HepG2 (cell line): Measurements from ENCODE around the gene RNASE13. TPM values are rescaled to one million over a fixed set of nuclear protein-coding genes. Genes with fewer than 3 reads are reported as not detected.

ENCODE experiments used
- GMEB2 ChIP-seq: IDR thresholded peaks from 2 replicates; pipeline ENCODE4 v1.6.1; 2016; ENCODE audit warnings: missing biosample characterization, missing genetic modification reagents, low read depth
- JUN ChIP-seq: sonication (generic); formaldehyde crosslinking; IDR thresholded peaks from 2 replicates; pipeline ENCODE4 v1.4.0; 2020; ENCODE audit warnings: mild to moderate bottlenecking, missing genetic modification reagents
- MLLT10 ChIP-seq: sonication (generic); formaldehyde crosslinking; IDR thresholded peaks from 2 replicates; pipeline ENCODE4 v1.4.0; 2020; ENCODE audit warnings: missing genetic modification reagents
- MTA3 ChIP-seq: sonication (generic); formaldehyde crosslinking; IDR thresholded peaks from 2 replicates; pipeline ENCODE4 v1.4.0; 2020; ENCODE audit warnings: missing genetic modification reagents
- NFE2L2 ChIP-seq: fragments of 150-350 bp; IDR thresholded peaks from 2 replicates; pipeline ENCODE4 v1.6.1; 2014; ENCODE audit warnings: low read length
- SPEN ChIP-seq: sonication (generic); formaldehyde crosslinking; IDR thresholded peaks from 2 replicates; pipeline ENCODE4 v1.5.1; 2020; ENCODE audit warnings: low read depth, mild to moderate bottlenecking, missing genetic modification reagents
- YEATS2 ChIP-seq: sonication (generic); formaldehyde crosslinking; IDR thresholded peaks from 2 replicates; pipeline ENCODE4 v1.4.0; 2020; ENCODE audit warnings: missing genetic modification reagents, borderline replicate concordance
- ZKSCAN1 ChIP-seq: fragments of 150-350 bp; IDR thresholded peaks from 2 replicates; pipeline ENCODE4 v1.6.1; 2014; ENCODE audit warnings: low read length
- ZNF3 ChIP-seq: IDR thresholded peaks from 2 replicates; pipeline ENCODE4 v1.7.0; 2017; ENCODE audit warnings: inconsistent platforms
- ZNF550 ChIP-seq: sonication (generic); formaldehyde crosslinking; IDR thresholded peaks from 2 replicates; pipeline ENCODE4 v1.4.0; 2020; ENCODE audit warnings: mild to moderate bottlenecking, missing genetic modification reagents, borderline replicate concordance
- ZNF670 ChIP-seq: sonication (generic); formaldehyde crosslinking; IDR thresholded peaks from 2 replicates; pipeline ENCODE4 v1.8.0; 2022; ENCODE audit warnings: mild to moderate bottlenecking, missing genetic modification reagents, borderline replicate concordance
- ZNF720 ChIP-seq: sonication (generic); formaldehyde crosslinking; IDR thresholded peaks from 2 replicates; pipeline ENCODE4 v1.4.0; 2020; ENCODE audit warnings: missing genetic modification reagents
- polyA plus RNA-seq, 8 experiments: library from polyadenylated mRNA; depleted of rRNA in 3 of 8; stranded (reverse) in 7 of 8; unstranded in 1 of 8; fragments of >200 nt; fragmentation: Illumina TruSeq in 4 of 8; extraction: Trizol in 4 of 8; gene quantifications; 2 replicates each; pipeline versions ENCODE4 v1.2.1 to v1.2.3, GENCODE V29; 2011 to 2016; ENCODE audit warnings: low read depth in 4 of 8, missing spikeins in 1 of 8, mixed read lengths in 1 of 8; ENCODE audit not compliant: insufficient read depth in 1 of 8
- total RNA-seq, 5 experiments: library from RNA; depleted of rRNA; stranded (reverse); fragments of >200 nt; fragmentation: Illumina TruSeq; extraction: Trizol; gene quantifications; 2 replicates each; pipeline ENCODE4 v1.2.3, GENCODE V29; 2016; ENCODE audit warnings: low read depth in 1 of 5
- TF ChIP-seq, protein P1 (sequence below): sonication (generic); formaldehyde crosslinking; IDR thresholded peaks from 2 replicates; pipeline ENCODE4 v1.4.0; 2020; ENCODE audit warnings: mild to moderate bottlenecking, missing genetic modification reagents
- TF ChIP-seq, protein P2 (sequence below): sonication (generic); formaldehyde crosslinking; IDR thresholded peaks from 2 replicates; pipeline ENCODE4 v1.5.0; 2020; ENCODE audit warnings: mild to moderate bottlenecking, missing genetic modification reagents, moderate library complexity
- TF ChIP-seq, protein P3 (sequence below): IDR thresholded peaks from 2 replicates; pipeline ENCODE4 v1.6.1; 2018; ENCODE audit warnings: missing genetic modification reagents, mild to moderate bottlenecking, missing compliant biosample characterization
- TF ChIP-seq, protein P4 (sequence below): sonication (generic); formaldehyde crosslinking; IDR thresholded peaks from 2 replicates; pipeline ENCODE4 v1.4.0; 2020; ENCODE audit warnings: missing genetic modification reagents

RNASE13 gene
- total and polyA plus RNA-seq, 2 of the 13 experiments (the other 11 are each of a cell fraction or from before 2014, with no cell fraction given), result 1.0 TPM; not detected in 1

DNA sequence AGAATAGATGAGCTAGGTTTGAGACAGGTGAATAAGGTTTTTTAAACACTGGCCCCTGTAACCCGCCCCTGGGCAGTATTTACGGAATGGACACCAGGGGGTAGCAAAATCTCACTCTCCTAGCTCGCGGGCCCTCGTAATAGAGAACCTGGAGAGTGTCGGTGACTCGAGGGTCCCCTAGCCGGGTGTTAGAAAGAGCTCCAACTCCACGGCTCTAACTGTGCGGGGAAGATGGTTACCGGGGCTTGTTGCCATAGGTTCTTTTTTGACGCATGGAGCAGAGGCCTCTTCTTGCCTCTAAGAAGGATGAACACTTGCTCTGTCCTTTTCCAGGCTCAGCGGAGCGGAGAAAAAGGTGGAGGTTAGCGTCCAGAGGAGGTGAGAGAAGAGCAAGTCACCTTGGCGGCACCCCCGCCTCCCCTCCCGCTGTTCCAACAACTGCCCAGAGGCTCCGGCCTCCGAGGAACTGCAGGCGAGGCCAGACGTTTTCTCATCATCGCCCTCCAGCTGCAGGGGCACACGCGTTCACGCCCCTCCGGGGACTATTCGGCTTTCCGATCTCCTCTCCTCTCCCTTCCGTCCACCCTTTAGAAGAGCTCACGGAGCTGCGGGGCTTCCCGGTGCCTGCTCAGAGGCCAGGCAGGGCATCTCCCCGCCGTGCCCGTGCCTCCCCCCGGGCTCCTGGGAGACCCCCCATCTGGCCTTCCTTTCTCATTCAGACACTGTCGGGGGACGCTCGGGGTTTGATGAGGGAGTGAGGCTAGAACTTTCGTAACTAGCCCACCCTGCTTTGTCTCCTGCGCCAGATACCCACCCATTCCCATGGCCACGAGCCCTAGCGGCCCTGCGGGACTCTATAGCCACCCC lies 34.1 kb upstream of the RNASE13 start (continued):
- no peak for TF ChIP-seq ZNF550 (CRISPR knock-in tag)
- TF ChIP-seq ZKSCAN1, result no peak
- no peak for TF ChIP-seq JUN (CRISPR knock-in tag)
- TF ChIP-seq MLLT10 (CRISPR knock-in tag), result no peak
- TF ChIP-seq ZNF670 (CRISPR knock-in tag), result no peak
- TF ChIP-seq ZNF3 (CRISPR knock-in tag), result peak; percentile 34; the same call in 1 of the 2 replicates
- TF ChIP-seq, protein P1, sequence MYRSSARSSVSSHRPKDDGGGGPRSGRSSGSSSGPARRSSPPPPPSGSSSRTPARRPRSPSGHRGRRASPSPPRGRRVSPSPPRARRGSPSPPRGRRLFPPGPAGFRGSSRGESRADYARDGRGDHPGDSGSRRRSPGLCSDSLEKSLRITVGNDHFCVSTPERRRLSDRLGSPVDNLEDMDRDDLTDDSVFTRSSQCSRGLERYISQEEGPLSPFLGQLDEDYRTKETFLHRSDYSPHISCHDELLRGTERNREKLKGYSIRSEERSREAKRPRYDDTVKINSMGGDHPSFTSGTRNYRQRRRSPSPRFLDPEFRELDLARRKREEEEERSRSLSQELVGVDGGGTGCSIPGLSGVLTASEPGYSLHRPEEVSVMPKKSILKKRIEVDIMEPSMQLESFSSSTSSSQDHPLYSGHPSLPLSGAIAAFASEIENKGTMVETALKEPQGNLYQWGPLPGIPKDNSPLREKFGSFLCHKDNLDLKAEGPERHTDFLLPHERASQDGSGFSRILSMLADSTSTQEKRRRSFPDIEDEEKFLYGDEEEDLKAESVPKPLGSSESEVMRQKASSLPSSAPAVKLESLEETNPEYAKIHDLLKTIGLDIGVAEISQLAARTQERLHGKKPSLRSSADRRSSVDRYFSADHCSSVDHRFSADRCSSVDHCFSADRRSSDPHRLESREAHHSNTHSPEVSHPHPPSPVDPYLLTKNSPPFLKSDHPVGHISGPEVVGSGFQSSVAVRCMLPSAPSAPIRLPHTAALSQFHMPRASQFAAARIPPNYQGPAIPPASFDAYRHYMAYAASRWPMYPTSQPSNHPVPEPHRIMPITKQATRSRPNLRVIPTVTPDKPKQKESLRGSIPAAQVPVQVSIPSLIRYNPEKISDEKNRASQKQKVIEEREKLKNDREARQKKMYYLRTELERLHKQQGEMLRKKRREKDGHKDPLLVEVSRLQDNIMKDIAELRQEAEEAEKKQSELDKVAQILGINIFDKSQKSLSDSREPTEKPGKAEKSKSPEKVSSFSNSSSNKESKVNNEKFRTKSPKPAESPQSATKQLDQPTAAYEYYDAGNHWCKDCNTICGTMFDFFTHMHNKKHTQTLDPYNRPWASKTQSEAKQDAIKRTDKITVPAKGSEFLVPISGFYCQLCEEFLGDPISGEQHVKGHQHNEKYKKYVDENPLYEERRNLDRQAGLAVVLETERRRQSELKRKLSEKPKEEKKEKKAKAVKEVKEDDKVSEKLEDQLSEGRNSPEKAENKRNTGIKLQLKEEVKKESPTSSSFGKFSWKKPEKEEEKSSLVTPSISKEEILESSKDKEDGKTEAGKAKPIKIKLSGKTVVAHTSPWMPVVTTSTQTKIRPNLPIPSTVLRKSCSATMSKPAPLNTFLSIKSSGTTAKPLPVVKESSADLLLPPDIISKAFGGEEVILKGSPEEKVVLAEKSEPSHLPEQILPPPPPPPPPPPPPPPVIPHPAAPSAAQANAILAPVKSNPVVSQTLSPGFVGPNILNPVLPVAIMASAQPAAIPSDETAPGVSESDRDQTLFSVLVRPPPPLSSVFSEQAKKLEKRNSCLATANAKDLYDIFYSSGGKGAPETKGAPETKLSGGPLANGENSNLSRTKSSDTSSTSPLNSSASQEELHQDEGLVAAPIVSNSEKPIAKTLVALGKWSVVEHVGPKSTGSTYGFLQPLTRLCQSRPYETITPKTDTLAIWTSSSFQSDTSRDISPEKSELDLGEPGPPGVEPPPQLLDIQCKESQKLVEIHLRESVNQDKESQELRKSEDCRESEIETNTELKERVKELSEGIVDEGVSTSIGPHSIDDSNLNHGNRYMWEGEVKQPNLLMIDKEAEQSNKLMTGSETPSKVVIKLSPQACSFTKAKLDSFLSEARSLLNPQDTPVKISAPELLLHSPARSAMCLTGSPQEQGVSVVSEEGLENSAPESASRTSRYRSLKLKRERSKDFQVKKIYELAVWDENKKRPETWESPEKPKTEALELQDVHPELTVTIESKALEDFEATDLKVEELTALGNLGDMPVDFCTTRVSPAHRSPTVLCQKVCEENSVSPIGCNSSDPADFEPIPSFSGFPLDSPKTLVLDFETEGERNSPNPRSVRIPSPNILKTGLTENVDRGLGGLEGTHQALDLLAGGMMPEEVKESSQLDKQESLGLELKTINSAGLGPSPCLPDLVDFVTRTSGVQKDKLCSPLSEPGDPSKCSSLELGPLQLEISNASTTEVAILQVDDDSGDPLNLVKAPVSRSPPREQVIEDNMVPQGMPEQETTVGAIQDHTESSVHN (CRISPR knock-in tag), result no peak
- no peak for TF ChIP-seq ZNF720
- no peak for TF ChIP-seq MTA3 (CRISPR knock-in tag)
- no peak; the same call in 1 of the 2 replicates for TF ChIP-seq YEATS2 (CRISPR knock-in tag)
- TF ChIP-seq, protein P2, sequence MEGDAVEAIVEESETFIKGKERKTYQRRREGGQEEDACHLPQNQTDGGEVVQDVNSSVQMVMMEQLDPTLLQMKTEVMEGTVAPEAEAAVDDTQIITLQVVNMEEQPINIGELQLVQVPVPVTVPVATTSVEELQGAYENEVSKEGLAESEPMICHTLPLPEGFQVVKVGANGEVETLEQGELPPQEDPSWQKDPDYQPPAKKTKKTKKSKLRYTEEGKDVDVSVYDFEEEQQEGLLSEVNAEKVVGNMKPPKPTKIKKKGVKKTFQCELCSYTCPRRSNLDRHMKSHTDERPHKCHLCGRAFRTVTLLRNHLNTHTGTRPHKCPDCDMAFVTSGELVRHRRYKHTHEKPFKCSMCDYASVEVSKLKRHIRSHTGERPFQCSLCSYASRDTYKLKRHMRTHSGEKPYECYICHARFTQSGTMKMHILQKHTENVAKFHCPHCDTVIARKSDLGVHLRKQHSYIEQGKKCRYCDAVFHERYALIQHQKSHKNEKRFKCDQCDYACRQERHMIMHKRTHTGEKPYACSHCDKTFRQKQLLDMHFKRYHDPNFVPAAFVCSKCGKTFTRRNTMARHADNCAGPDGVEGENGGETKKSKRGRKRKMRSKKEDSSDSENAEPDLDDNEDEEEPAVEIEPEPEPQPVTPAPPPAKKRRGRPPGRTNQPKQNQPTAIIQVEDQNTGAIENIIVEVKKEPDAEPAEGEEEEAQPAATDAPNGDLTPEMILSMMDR, result peak; percentile 88
- TF ChIP-seq, protein P3, sequence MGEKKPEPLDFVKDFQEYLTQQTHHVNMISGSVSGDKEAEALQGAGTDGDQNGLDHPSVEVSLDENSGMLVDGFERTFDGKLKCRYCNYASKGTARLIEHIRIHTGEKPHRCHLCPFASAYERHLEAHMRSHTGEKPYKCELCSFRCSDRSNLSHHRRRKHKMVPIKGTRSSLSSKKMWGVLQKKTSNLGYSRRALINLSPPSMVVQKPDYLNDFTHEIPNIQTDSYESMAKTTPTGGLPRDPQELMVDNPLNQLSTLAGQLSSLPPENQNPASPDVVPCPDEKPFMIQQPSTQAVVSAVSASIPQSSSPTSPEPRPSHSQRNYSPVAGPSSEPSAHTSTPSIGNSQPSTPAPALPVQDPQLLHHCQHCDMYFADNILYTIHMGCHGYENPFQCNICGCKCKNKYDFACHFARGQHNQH, result peak; percentile 41; the same call in 1 of the 2 replicates
- TF ChIP-seq SPEN, result no peak; the same call in 1 of the 2 replicates
- TF ChIP-seq, protein P4, sequence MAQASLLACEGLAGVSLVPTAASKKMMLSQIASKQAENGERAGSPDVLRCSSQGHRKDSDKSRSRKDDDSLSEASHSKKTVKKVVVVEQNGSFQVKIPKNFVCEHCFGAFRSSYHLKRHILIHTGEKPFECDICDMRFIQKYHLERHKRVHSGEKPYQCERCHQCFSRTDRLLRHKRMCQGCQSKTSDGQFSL, result no peak
- no peak for TF ChIP-seq NFE2L2
- no peak for TF ChIP-seq GMEB2 (CRISPR knock-in tag)
